Measurements from ENCODE around the gene IL4. TPM values are rescaled to one million over a fixed set of nuclear protein-coding genes. Genes with fewer than 3 reads are reported as not detected.
A peak's percentile ranks its signal among the peaks of the same experiment; 100 is the strongest.

Gene IL4
- total RNA-seq, 1 experiment from 2014 or later: not detected

- ChIA-PET CTCF (no interaction called here), POLR2A (no interaction called here)
- Histone ChIP-seq H3K27me3 (replicated peaks; ENCODE audit: control insufficient read depth, insufficient read depth, low read length) (no peaks in the 10 kb centered on the region), H3K9me3 (no peaks in the 10 kb centered on the region), H3K4me1 (no peaks in the 10 kb centered on the region), H3K36me3 (ENCODE audit: control insufficient read depth, insufficient read depth, low read length) (no peaks in the 10 kb centered on the region), H3K4me3 (ENCODE audit: low read depth, low read length) (peak overlapping the region; percentile 12; the same call in 1 of the 2 replicates)
- no peak for TF ChIP-seq CTCF (IDR thresholded peaks at IDR 0.05; ENCODE audit: insufficient read depth in 1 of 2, low read depth in 1 of 2, low read length in 1 of 2, severe bottlenecking in 1 of 2, unreplicated experiment in 1 of 2)
- BruUV-seq (replicated peaks): no TSS peak
- Mint-ChIP-seq H3K27ac (ENCODE audit: unreplicated experiment) (no peak overlapping the region), H3K4me1 (ENCODE audit: low read depth, unreplicated experiment) (no peaks in the 10 kb centered on the region), H3K27me3 (ENCODE audit: insufficient read depth, unreplicated experiment) (no peaks in the 10 kb centered on the region), H3K36me3 (ENCODE audit: insufficient read depth, unreplicated experiment) (no peaks in the 10 kb centered on the region), H3K4me3 (ENCODE audit: unreplicated experiment) (no peak overlapping the region), H3K9me3 (ENCODE audit: unreplicated experiment) (no peaks in the 10 kb centered on the region)
- no peak for DNase-seq
- intact Hi-C loops (cut with micrococcal nuclease; ENCODE audit: unreplicated experiment): no loop called here
Observed at GRCh38 chr5:132655821-132656773, 17.7 kb upstream of the IL4 start.

GRCh38 chr5:132656774-132657355 is 16.9 kb upstream of the IL4 start:
- CTCF ChIA-PET: no interaction called here
- Mint-ChIP-seq H3K27ac (ENCODE audit: unreplicated experiment) (no peak overlapping the region), H3K9me3 (ENCODE audit: unreplicated experiment) (no peaks in the 10 kb centered on the region), H3K4me3 (ENCODE audit: unreplicated experiment) (no peak overlapping the region), H3K27me3 (ENCODE audit: insufficient read depth, unreplicated experiment) (no peaks in the 10 kb centered on the region), H3K4me1 (ENCODE audit: low read depth, unreplicated experiment) (no peaks in the 10 kb centered on the region), H3K36me3 (ENCODE audit: insufficient read depth, unreplicated experiment) (no peaks in the 10 kb centered on the region)
- H3K9me3 ChIP-seq: no peaks in the 10 kb centered on the region
- POLR2A ChIA-PET: no interaction called here
- no peak for DNase-seq
- no TSS peak for BruUV-seq (replicated peaks)
- no peak overlapping the region for H3K4me3 ChIP-seq (ENCODE audit: low read depth, low read length)
- H3K4me1 ChIP-seq: no peaks in the 10 kb centered on the region
- no peak for TF ChIP-seq CTCF (IDR thresholded peaks at IDR 0.05; ENCODE audit: insufficient read depth in 1 of 2, low read depth in 1 of 2, low read length in 1 of 2, severe bottlenecking in 1 of 2, unreplicated experiment in 1 of 2)
- no peaks in the 10 kb centered on the region for H3K36me3 ChIP-seq (ENCODE audit: control insufficient read depth, insufficient read depth, low read length)
- no peaks in the 10 kb centered on the region for H3K27me3 ChIP-seq (replicated peaks; ENCODE audit: control insufficient read depth, insufficient read depth, low read length)
- intact Hi-C loops (cut with micrococcal nuclease; ENCODE audit: unreplicated experiment): no loop called here

- TF ChIP-seq CTCF (IDR thresholded peaks at IDR 0.05; ENCODE audit: insufficient read depth in 1 of 2, low read depth in 1 of 2, low read length in 1 of 2, severe bottlenecking in 1 of 2, unreplicated experiment in 1 of 2): no peak
- ChIA-PET POLR2A (interaction anchor here (0.6 kb wide), 1 partner anchor 14 kb away, joined by 13 read pairs; no protein-coding TSS in a partner anchor), CTCF (interaction anchor here (0.7 kb wide), 1 partner anchor 188 kb away, joined by 3 read pairs; no protein-coding TSS in a partner anchor)
- H3K27ac Mint-ChIP-seq (ENCODE audit: unreplicated experiment): no peak within 1 kb of the TSS
- no peak within 1 kb of the TSS for H3K4me3 Mint-ChIP-seq (ENCODE audit: unreplicated experiment)
- DNase-seq: no peak
- no TSS peak for BruUV-seq (replicated peaks)
- Histone ChIP-seq H3K36me3 (ENCODE audit: control insufficient read depth, insufficient read depth, low read length) (no peaks in the 10 kb centered on the region), H3K4me3 (ENCODE audit: low read depth, low read length) (no peak within 1 kb of the TSS), H3K4me1 (no peaks in the 10 kb centered on the region), H3K27me3 (replicated peaks; ENCODE audit: control insufficient read depth, insufficient read depth, low read length) (no peaks in the 10 kb centered on the region), H3K9me3 (no peaks in the 10 kb centered on the region)
- intact Hi-C loops (cut with micrococcal nuclease; ENCODE audit: unreplicated experiment): no loop called here
- no peaks in the 10 kb centered on the region for H3K27me3 Mint-ChIP-seq (ENCODE audit: insufficient read depth, unreplicated experiment)
- H3K9me3 Mint-ChIP-seq (ENCODE audit: unreplicated experiment): no peaks in the 10 kb centered on the region
- no peaks in the 10 kb centered on the region for H3K36me3 Mint-ChIP-seq (ENCODE audit: insufficient read depth, unreplicated experiment)
- H3K4me1 Mint-ChIP-seq (ENCODE audit: low read depth, unreplicated experiment): no peaks in the 10 kb centered on the region
Observed at GRCh38 chr5:132657676-132658380, 16.0 kb upstream of the IL4 start, which contains the start of gene IL13. Gene IL13, plus strand, starts transcription at chr5:132658173. Its CDS starts 14 bp downstream, at chr5:132658187.
